ENCODE data around the gene COMP.

DNA sequence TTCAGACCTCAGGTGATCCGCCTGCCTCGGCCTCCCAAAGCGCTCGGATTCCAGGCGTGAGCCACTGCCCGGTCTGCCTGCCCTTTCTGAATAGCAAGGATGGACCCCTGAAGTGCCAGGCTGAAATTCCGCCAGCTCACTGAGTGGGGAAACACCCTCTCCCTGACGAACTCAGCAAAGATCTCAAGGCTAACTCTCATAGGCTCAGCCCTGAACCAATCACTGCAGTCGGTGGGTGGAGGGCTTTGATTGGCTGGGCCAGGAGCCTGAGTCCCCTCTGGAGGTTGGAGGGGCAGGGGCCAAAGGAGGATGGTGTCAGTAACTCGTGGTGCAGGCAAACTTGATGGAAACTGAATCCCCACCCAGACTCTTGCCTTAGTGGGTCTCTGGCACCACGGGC is 11.2 kb upstream of the COMP start:
- TF ChIP-seq, protein P1, sequence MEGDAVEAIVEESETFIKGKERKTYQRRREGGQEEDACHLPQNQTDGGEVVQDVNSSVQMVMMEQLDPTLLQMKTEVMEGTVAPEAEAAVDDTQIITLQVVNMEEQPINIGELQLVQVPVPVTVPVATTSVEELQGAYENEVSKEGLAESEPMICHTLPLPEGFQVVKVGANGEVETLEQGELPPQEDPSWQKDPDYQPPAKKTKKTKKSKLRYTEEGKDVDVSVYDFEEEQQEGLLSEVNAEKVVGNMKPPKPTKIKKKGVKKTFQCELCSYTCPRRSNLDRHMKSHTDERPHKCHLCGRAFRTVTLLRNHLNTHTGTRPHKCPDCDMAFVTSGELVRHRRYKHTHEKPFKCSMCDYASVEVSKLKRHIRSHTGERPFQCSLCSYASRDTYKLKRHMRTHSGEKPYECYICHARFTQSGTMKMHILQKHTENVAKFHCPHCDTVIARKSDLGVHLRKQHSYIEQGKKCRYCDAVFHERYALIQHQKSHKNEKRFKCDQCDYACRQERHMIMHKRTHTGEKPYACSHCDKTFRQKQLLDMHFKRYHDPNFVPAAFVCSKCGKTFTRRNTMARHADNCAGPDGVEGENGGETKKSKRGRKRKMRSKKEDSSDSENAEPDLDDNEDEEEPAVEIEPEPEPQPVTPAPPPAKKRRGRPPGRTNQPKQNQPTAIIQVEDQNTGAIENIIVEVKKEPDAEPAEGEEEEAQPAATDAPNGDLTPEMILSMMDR (IDR thresholded peaks at IDR 0.05) = no peak
- TF ChIP-seq CREB1 (CRISPR knock-in tag; IDR thresholded peaks at IDR 0.05) (no peak), ZNF263 (CRISPR knock-in tag; IDR thresholded peaks at IDR 0.05; ENCODE audit: low read depth) (no peak), ZNF232 (CRISPR knock-in tag; IDR thresholded peaks at IDR 0.05) (no peak), ATF2 (CRISPR knock-in tag; IDR thresholded peaks at IDR 0.05; ENCODE audit: borderline replicate concordance, low read depth) (no peak), NR3C1 (CRISPR knock-in tag; conservative IDR thresholded peaks at IDR 0.05; ENCODE audit: low read depth) (no peak), ETV6 (CRISPR knock-in tag; IDR thresholded peaks at IDR 0.05) (no peak), IRF2 (CRISPR knock-in tag; IDR thresholded peaks at IDR 0.05; ENCODE audit: borderline replicate concordance, low read depth) (no peak), NFATC4 (CRISPR knock-in tag; IDR thresholded peaks at IDR 0.05) (no peak)
- TF ChIP-seq, protein P2, sequence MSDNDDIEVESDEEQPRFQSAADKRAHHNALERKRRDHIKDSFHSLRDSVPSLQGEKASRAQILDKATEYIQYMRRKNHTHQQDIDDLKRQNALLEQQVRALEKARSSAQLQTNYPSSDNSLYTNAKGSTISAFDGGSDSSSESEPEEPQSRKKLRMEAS (CRISPR knock-in tag; IDR thresholded peaks at IDR 0.05) = no peak
- TF ChIP-seq, protein P3, sequence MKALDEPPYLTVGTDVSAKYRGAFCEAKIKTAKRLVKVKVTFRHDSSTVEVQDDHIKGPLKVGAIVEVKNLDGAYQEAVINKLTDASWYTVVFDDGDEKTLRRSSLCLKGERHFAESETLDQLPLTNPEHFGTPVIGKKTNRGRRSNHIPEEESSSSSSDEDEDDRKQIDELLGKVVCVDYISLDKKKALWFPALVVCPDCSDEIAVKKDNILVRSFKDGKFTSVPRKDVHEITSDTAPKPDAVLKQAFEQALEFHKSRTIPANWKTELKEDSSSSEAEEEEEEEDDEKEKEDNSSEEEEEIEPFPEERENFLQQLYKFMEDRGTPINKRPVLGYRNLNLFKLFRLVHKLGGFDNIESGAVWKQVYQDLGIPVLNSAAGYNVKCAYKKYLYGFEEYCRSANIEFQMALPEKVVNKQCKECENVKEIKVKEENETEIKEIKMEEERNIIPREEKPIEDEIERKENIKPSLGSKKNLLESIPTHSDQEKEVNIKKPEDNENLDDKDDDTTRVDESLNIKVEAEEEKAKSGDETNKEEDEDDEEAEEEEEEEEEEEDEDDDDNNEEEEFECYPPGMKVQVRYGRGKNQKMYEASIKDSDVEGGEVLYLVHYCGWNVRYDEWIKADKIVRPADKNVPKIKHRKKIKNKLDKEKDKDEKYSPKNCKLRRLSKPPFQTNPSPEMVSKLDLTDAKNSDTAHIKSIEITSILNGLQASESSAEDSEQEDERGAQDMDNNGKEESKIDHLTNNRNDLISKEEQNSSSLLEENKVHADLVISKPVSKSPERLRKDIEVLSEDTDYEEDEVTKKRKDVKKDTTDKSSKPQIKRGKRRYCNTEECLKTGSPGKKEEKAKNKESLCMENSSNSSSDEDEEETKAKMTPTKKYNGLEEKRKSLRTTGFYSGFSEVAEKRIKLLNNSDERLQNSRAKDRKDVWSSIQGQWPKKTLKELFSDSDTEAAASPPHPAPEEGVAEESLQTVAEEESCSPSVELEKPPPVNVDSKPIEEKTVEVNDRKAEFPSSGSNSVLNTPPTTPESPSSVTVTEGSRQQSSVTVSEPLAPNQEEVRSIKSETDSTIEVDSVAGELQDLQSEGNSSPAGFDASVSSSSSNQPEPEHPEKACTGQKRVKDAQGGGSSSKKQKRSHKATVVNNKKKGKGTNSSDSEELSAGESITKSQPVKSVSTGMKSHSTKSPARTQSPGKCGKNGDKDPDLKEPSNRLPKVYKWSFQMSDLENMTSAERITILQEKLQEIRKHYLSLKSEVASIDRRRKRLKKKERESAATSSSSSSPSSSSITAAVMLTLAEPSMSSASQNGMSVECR (CRISPR knock-in tag; IDR thresholded peaks at IDR 0.05; ENCODE audit: borderline replicate concordance) = no peak
- TF ChIP-seq, protein P4, sequence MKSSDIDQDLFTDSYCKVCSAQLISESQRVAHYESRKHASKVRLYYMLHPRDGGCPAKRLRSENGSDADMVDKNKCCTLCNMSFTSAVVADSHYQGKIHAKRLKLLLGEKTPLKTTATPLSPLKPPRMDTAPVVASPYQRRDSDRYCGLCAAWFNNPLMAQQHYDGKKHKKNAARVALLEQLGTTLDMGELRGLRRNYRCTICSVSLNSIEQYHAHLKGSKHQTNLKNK (CRISPR knock-in tag; IDR thresholded peaks at IDR 0.05) = no peak
- TF ChIP-seq, protein P5, sequence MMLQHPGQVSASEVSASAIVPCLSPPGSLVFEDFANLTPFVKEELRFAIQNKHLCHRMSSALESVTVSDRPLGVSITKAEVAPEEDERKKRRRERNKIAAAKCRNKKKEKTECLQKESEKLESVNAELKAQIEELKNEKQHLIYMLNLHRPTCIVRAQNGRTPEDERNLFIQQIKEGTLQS (CRISPR knock-in tag; conservative IDR thresholded peaks at IDR 0.05) = no peak

All from WTC11 (cell line).